PC-3 (cell line): ENCODE results near the gene GULP1. TPM values are rescaled to one million over a fixed set of nuclear protein-coding genes. Genes with fewer than 3 reads are reported as not detected.
A peak's percentile ranks its signal among the peaks of the same experiment; 100 is the strongest.

Experiments used
- ATAC-seq: fragments of 200-7000 bp; cut with Tn5 transposase; 2 replicates; pipeline ENCODE4 v1.9.1; 2020; ENCODE audit warnings: mild to moderate bottlenecking, moderate library complexity
- BruUV-seq: library from RNA; stranded (reverse); fragments of 400-500 nt; replicated peaks from 2 replicates; lab custom pipeline; 2021; lab: Mats Ljungman, UMichigan
- CTCF ChIA-PET: fragments of 300-600 bp; sonication (Branson Sonifier 250); formaldehyde crosslinking; loops from one replicate; lab custom pipeline; 2022; ENCODE audit warnings: antibody characterized with exemption; lab: Charles Lee
- POLR2A ChIA-PET: fragments of 300-600 bp; sonication (Branson Sonifier 250); formaldehyde crosslinking; loops from one replicate; lab custom pipeline; 2022; ENCODE audit warnings: antibody characterized with exemption; ENCODE audit not compliant: unreplicated experiment; lab: Charles Lee
- DNase-seq: peaks from one replicate; pipeline ENCODE4 v3.0.0-alpha.2; 2015
- H2AFZ ChIP-seq: fragments of 300-600 bp; sonication (generic); 2 replicates; pipeline ENCODE4 v1.6.0; 2016; ENCODE audit warnings: antibody characterized with exemption, low read length
- H3F3A ChIP-seq: fragments of 300-600 bp; sonication (generic); one replicate; pipeline ENCODE4 v1.6.0; 2017; ENCODE audit warnings: antibody characterized with exemption, low read length, control low read depth, mild to moderate bottlenecking; ENCODE audit not compliant: unreplicated experiment
- H3K27ac ChIP-seq: fragments of 300-600 bp; sonication (generic); 2 replicates; pipeline ENCODE4 v1.5.1; 2016; ENCODE audit warnings: mild to moderate bottlenecking, low read length
- H3K27me3 ChIP-seq: fragments of 300-600 bp; sonication (generic); 2 replicates; pipeline ENCODE4 v1.6.1; 2016; ENCODE audit warnings: low read length, mixed read lengths
- H3K36me3 ChIP-seq: fragments of 300-600 bp; sonication (generic); 2 replicates; pipeline ENCODE4 v1.6.1; 2016; ENCODE audit warnings: low read depth, mixed run types, low read length, mixed read lengths
- H3K4me1 ChIP-seq: fragments of 300-600 bp; sonication (generic); 2 replicates; pipeline ENCODE4 v1.5.1; 2016; ENCODE audit warnings: low read length; ENCODE audit not compliant: insufficient read depth
- H3K4me2 ChIP-seq: fragments of 300-600 bp; sonication (generic); 2 replicates; pipeline ENCODE4 v1.6.0; 2016; ENCODE audit warnings: low read length
- H3K4me3 ChIP-seq: fragments of 300-600 bp; sonication (generic); 2 replicates; pipeline ENCODE4 v1.5.1; 2016; ENCODE audit warnings: mild to moderate bottlenecking, low read length, mixed read lengths
- H3K79me2 ChIP-seq: fragments of 300-600 bp; sonication (generic); 2 replicates; pipeline ENCODE4 v1.6.1; 2017; ENCODE audit warnings: low read length, mixed read lengths
- H3K9ac ChIP-seq: fragments of 300-600 bp; sonication (generic); 2 replicates; pipeline ENCODE4 v1.6.0; 2016; ENCODE audit warnings: mild to moderate bottlenecking, low read length
- H3K9me2 ChIP-seq: fragments of 300-600 bp; sonication (generic); replicated peaks from 2 replicates; pipeline ENCODE4 v1.6.1; 2016; ENCODE audit warnings: mixed run types, low read length, mixed read lengths
- H3K9me3 ChIP-seq: fragments of 300-600 bp; sonication (generic); 2 replicates; pipeline ENCODE4 v1.6.1; 2016; ENCODE audit warnings: low read length, mixed read lengths
- H4K20me1 ChIP-seq: fragments of 300-600 bp; sonication (generic); 2 replicates; pipeline ENCODE4 v1.6.1; 2016; ENCODE audit warnings: low read length, mixed read lengths
- CTCF ChIP-seq: fragments of 300-600 bp; sonication (generic); conservative IDR thresholded peaks from 2 replicates; pipeline ENCODE4 v1.5.1; 2017; ENCODE audit warnings: antibody characterized with exemption, low read depth, mild to moderate bottlenecking, low read length
- EZH2 ChIP-seq: fragments of 300-600 bp; sonication (generic); IDR thresholded peaks from one replicate; pipeline ENCODE4 v1.6.1; 2017; ENCODE audit warnings: antibody characterized with exemption, mild to moderate bottlenecking, low read length; ENCODE audit not compliant: unreplicated experiment
- EZH2phosphoT487 ChIP-seq: fragments of 300-600 bp; sonication (generic); IDR thresholded peaks from 2 replicates; pipeline ENCODE4 v1.6.1; 2018; ENCODE audit warnings: mild to moderate bottlenecking, antibody characterized with exemption, low read length, borderline replicate concordance
- intact Hi-C: fragments of 100-400 bp; cut with micrococcal nuclease; formaldehyde crosslinking; loops from 2 replicates; pipeline ENCODE4 v1.9.0; 2023
- total RNA-seq: library from RNA; depleted of rRNA; stranded (reverse); fragments of >200 nt; gene quantifications from 2 replicates; pipeline ENCODE4 v1.2.3, GENCODE V29; 2014

GULP1 gene
- total RNA-seq, 1 experiment from 2014 or later, result 25.5 TPM

- H3K9me2 ChIP-seq, result no peaks in the 10 kb centered on the region
- POLR2A ChIA-PET, result no interaction called here
- peak; percentile 87 for ATAC-seq
- H3K79me2 ChIP-seq, result no peaks in the 10 kb centered on the region
- no peak for TF ChIP-seq EZH2phosphoT487
- TF ChIP-seq EZH2, result no peak
- TF ChIP-seq CTCF, result no peak
- no peaks in the 10 kb centered on the region for H3F3A ChIP-seq
- H3K9me3 ChIP-seq, result no peaks in the 10 kb centered on the region
- H3K27ac ChIP-seq, result no peak overlapping the region
- H3K36me3 ChIP-seq, result no peaks in the 10 kb centered on the region
- CTCF ChIA-PET, result no interaction called here
- H3K9ac ChIP-seq, result no peak overlapping the region
- intact Hi-C loops, result loop anchor here (2.0 to 10.0 kb wide), 2 partner anchors 179 to 381 kb away; no protein-coding TSS in a partner anchor
- no peak overlapping the region for H3K4me3 ChIP-seq
- no peaks in the 10 kb centered on the region for H3K27me3 ChIP-seq
- no peaks in the 10 kb centered on the region for H4K20me1 ChIP-seq
- peaks cover 13% of the 10 kb centered on the region for H3K4me1 ChIP-seq
- H3K4me2 ChIP-seq, result 0 out of 2 replicates have a peak overlapping the region, but pooled peaks have one; percentile 18
- no peak overlapping the region for H2AFZ ChIP-seq
- DNase-seq, result peak; percentile 68
- BruUV-seq, result no TSS peak
These were observed 304.4 kb downstream of the GULP1 start for GRCh38 chr2:188596054-188596453.

GRCh38 chr2:188598551-188598950 lies 306.9 kb downstream of the GULP1 start:
- no TSS peak for BruUV-seq
- Histone ChIP-seq H2AFZ (no peak overlapping the region), H3K4me3 (no peak overlapping the region), H3K9me3 (no peaks in the 10 kb centered on the region), H3K27me3 (no peaks in the 10 kb centered on the region), H3K9me2 (no peaks in the 10 kb centered on the region), H3F3A (no peaks in the 10 kb centered on the region), H3K79me2 (no peaks in the 10 kb centered on the region), H3K36me3 (no peaks in the 10 kb centered on the region), H4K20me1 (no peaks in the 10 kb centered on the region), H3K9ac (no peak overlapping the region), H3K4me2 (no peak overlapping the region), H3K27ac (no peak overlapping the region), H3K4me1 (peaks cover 13% of the 10 kb centered on the region)
- ATAC-seq, result no peak
- DNase-seq, result no peak
- ChIA-PET CTCF (no interaction called here), POLR2A (no interaction called here)
- no peak for TF ChIP-seq CTCF
- TF ChIP-seq EZH2phosphoT487, result no peak
- no peak for TF ChIP-seq EZH2
- intact Hi-C loops, result loop anchor here (10.0 kb wide), 1 partner anchor 176 kb away; no protein-coding TSS in a partner anchor

GRCh38 chr2:188599140-188599539 lies 307.5 kb downstream of the GULP1 start:
- Histone ChIP-seq H3K9me2 (no peaks in the 10 kb centered on the region), H3K79me2 (no peaks in the 10 kb centered on the region), H4K20me1 (no peaks in the 10 kb centered on the region), H3K9me3 (no peaks in the 10 kb centered on the region), H3K4me2 (no peak overlapping the region), H3K27me3 (no peaks in the 10 kb centered on the region), H3K4me1 (peaks cover 13% of the 10 kb centered on the region), H3K4me3 (no peak overlapping the region), H3F3A (no peaks in the 10 kb centered on the region), H3K27ac (no peak overlapping the region), H3K9ac (no peak overlapping the region), H3K36me3 (no peaks in the 10 kb centered on the region), H2AFZ (no peak overlapping the region)
- ChIA-PET CTCF (no interaction called here), POLR2A (no interaction called here)
- TF ChIP-seq EZH2phosphoT487 (no peak), EZH2 (no peak), CTCF (no peak)
- ATAC-seq, result no peak
- BruUV-seq, result no TSS peak
- no peak for DNase-seq
- intact Hi-C loops, result loop anchor here (10.0 kb wide), 1 partner anchor 176 kb away; no protein-coding TSS in a partner anchor
